HuH-7 (cell line): ENCODE data around the gene LUZP2.
"Not testable (repeated sequence)": the region's sequence is repeated elsewhere in the genome, so short reads cannot be mapped to it uniquely, and the experiment has no call there.

Experiments
- DNase-seq: peaks from one replicate; pipeline ENCODE4 v3.0.0; 2011; ENCODE audit warnings: low spot score

LUZP2 gene

GRCh38 chr11:24900960-24901549 is 404.2 kb downstream of the LUZP2 start:
- DNase-seq: no peak

GRCh38 chr11:24903555-24903954 is 406.7 kb downstream of the LUZP2 start:
- no peak for DNase-seq

GRCh38 chr11:24925091-24925490 is 428.2 kb downstream of the LUZP2 start:
- no peak for DNase-seq

GRCh38 chr11:24932110-24933000 is 435.5 kb downstream of the LUZP2 start:
- no peak for DNase-seq

GRCh38 chr11:24934733-24935439 is 438.0 kb downstream of the LUZP2 start:
- peak; percentile 10 for DNase-seq

- no peak for DNase-seq
Observed at GRCh38 chr11:24944891-24945290, 448.0 kb downstream of the LUZP2 start.

- no peak for DNase-seq
Observed at GRCh38 chr11:24949406-24949805, 452.6 kb downstream of the LUZP2 start.

GRCh38 chr11:24963852-24964251 is 467.0 kb downstream of the LUZP2 start:
- DNase-seq: no peak

GRCh38 chr11:24965748-24966147 is 468.9 kb downstream of the LUZP2 start:
- no peak for DNase-seq

GRCh38 chr11:24993903-24994302 is 497.1 kb downstream of the LUZP2 start:
- DNase-seq: not testable (repeated sequence)

- not testable (repeated sequence) for DNase-seq
Observed at GRCh38 chr11:24999929-25000328, 503.1 kb downstream of the LUZP2 start.

GRCh38 chr11:25037431-25037830 is 540.6 kb downstream of the LUZP2 start:
- DNase-seq: no peak

- no peak for DNase-seq
Observed at GRCh38 chr11:25038131-25038530, 541.3 kb downstream of the LUZP2 start.

GRCh38 chr11:25039165-25039564 is 542.3 kb downstream of the LUZP2 start:
- DNase-seq: no peak

GRCh38 chr11:25048632-25049031 is 551.8 kb downstream of the LUZP2 start:
- DNase-seq: no peak

- DNase-seq: no peak
Observed at GRCh38 chr11:25052844-25053243, 556.0 kb downstream of the LUZP2 start.

GRCh38 chr11:25057861-25058260 is 561.0 kb downstream of the LUZP2 start:
- no peak for DNase-seq

- DNase-seq: no peak
Observed at GRCh38 chr11:25065746-25066145, 568.9 kb downstream of the LUZP2 start.

- no peak for DNase-seq
Observed at GRCh38 chr11:25066706-25067105, 569.9 kb downstream of the LUZP2 start.

GRCh38 chr11:25068451-25068850 is 571.6 kb downstream of the LUZP2 start:
- no peak for DNase-seq

- peak; percentile 17 for DNase-seq
Observed at GRCh38 chr11:25094085-25094802, 597.4 kb downstream of the LUZP2 start.

- DNase-seq: no peak
Observed at GRCh38 chr11:25119416-25119815, 622.6 kb downstream of the LUZP2 start.
